Osteocyte (in vitro differentiated cells): ENCODE data around the gene CHP1. TPM values are rescaled to one million over a fixed set of nuclear protein-coding genes. Genes with fewer than 3 reads are reported as not detected.
"Not testable (repeated sequence)": the region's sequence is repeated elsewhere in the genome, so short reads cannot be mapped to it uniquely, and the experiment has no call there.

ENCODE experiments used
- DNase-seq: peaks from one replicate; pipeline ENCODE4 v3.0.0; 2021; ENCODE audit warnings: mixed read lengths; ENCODE audit not compliant: unreplicated experiment; ENCODE audit errors: extremely low spot score
- H3K27ac Mint-ChIP-seq: one replicate; pipeline ENCODE4 v1.8.0; 2021; ENCODE audit warnings: mild to moderate bottlenecking, mixed read lengths; ENCODE audit not compliant: unreplicated experiment
- H3K27me3 Mint-ChIP-seq: one replicate; pipeline ENCODE4 v1.8.0; 2021; ENCODE audit warnings: mixed read lengths; ENCODE audit not compliant: unreplicated experiment
- H3K36me3 Mint-ChIP-seq: one replicate; pipeline ENCODE4 v1.8.0; 2021; ENCODE audit warnings: mixed read lengths; ENCODE audit not compliant: unreplicated experiment
- H3K4me1 Mint-ChIP-seq: one replicate; pipeline ENCODE4 v1.8.0; 2021; ENCODE audit warnings: mixed read lengths; ENCODE audit not compliant: unreplicated experiment
- H3K4me3 Mint-ChIP-seq: one replicate; pipeline ENCODE4 v1.8.0; 2021; ENCODE audit warnings: mild to moderate bottlenecking, moderate library complexity, mixed read lengths; ENCODE audit not compliant: unreplicated experiment
- H3K9me3 Mint-ChIP-seq: one replicate; pipeline ENCODE4 v1.8.0; 2021; ENCODE audit warnings: mixed read lengths; ENCODE audit not compliant: unreplicated experiment
- total RNA-seq: library from RNA; stranded (reverse); gene quantifications from 2 replicates; pipeline ENCODE4 v1.2.1, GENCODE V29; 2021
- TF ChIP-seq, protein P1 (sequence below): fragments of 200-600 bp; sonication (generic); IDR thresholded peaks from 2 replicates; pipeline ENCODE4 v1.5.0; 2021; ENCODE audit warnings: antibody characterized with exemption, mild to moderate bottlenecking, moderate library complexity

The CHP1 gene
- total RNA-seq, 1 donor from 2014 or later = 87.7 TPM

DNA sequence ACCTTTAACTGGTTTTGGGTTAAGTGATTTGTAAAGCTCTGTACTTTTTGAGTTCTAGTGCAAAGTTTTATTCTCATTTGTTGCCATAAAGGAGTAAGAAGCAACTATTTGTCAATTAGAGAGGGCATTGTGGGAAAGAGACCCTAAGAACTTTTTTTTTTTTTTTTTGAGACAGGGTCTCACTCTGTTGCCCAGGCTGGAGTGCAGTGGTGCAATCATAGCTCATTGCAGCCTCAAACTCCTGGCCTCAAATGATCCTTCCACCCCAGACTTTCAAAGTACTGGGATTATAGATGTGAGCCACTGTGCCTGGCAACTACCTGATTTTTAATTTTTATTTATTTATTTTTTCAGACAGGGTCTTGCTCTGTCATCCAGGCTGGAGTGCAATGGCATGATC is 4.9 kb downstream of the CHP1 start:
- no peaks in the 10 kb centered on the region for H3K9me3 Mint-ChIP-seq
- no peak for DNase-seq
- H3K36me3 Mint-ChIP-seq = no peaks in the 10 kb centered on the region

GRCh38 chr15:41238100-41238499 is 7.0 kb downstream of the CHP1 start:
- Mint-ChIP-seq H3K9me3 (no peaks in the 10 kb centered on the region), H3K4me1 (peaks cover 8% of the 10 kb centered on the region), H3K36me3 (peaks cover 5% of the 10 kb centered on the region), H3K4me3 (no peak overlapping the region), H3K27ac (no peak overlapping the region), H3K27me3 (no peaks in the 10 kb centered on the region)
- no peak for DNase-seq
- TF ChIP-seq, protein P1, sequence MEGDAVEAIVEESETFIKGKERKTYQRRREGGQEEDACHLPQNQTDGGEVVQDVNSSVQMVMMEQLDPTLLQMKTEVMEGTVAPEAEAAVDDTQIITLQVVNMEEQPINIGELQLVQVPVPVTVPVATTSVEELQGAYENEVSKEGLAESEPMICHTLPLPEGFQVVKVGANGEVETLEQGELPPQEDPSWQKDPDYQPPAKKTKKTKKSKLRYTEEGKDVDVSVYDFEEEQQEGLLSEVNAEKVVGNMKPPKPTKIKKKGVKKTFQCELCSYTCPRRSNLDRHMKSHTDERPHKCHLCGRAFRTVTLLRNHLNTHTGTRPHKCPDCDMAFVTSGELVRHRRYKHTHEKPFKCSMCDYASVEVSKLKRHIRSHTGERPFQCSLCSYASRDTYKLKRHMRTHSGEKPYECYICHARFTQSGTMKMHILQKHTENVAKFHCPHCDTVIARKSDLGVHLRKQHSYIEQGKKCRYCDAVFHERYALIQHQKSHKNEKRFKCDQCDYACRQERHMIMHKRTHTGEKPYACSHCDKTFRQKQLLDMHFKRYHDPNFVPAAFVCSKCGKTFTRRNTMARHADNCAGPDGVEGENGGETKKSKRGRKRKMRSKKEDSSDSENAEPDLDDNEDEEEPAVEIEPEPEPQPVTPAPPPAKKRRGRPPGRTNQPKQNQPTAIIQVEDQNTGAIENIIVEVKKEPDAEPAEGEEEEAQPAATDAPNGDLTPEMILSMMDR = no peak

More for the DNA sequence above, 4.9 kb downstream of the CHP1 start:
- H3K4me1 Mint-ChIP-seq = peaks cover 20% of the 10 kb centered on the region
- H3K27me3 Mint-ChIP-seq = no peaks in the 10 kb centered on the region
- no peak overlapping the region for H3K4me3 Mint-ChIP-seq
- no peak overlapping the region for H3K27ac Mint-ChIP-seq
- TF ChIP-seq, protein P1 = no peak

DNA sequence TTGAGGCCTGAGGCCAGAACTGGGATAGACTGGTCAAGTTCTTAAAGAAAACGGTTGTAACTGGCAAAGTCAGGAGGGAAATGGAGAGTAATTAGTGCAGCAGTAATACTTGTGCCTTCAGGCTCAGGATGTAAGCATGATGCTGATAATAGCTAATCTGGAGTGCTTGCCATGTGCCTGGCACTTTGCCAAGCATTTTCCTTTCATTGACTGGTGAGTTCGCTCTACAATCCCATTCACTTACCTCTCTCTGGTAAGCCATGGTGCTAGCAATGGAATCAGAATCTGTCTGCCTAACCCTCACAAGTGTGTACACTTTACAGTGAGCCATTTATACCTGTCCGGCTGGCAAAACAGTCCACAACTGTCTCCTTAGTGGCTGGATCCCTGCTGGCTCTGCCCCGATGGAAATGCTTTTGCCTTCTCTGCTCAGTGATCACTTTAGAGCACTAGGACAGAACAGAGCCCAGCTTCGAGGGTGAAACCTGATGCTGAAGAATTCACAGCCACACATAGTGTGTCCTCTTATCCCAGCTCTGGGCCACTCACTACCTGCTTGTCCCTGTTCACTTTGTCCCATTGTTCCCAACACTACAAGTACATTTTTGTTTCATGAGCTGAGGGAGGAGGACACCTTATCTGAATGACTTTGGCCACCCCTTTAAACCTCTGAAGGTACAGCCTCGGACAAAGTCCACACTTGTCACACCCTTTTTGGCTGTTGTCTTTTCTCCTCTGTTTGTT is 10.3 kb downstream of the CHP1 start:
- Mint-ChIP-seq H3K27me3 (no peaks in the 10 kb centered on the region), H3K4me1 (no peaks in the 10 kb centered on the region), H3K36me3 (peaks cover 11% of the 10 kb centered on the region), H3K9me3 (no peaks in the 10 kb centered on the region), H3K4me3 (no peak overlapping the region), H3K27ac (no peak overlapping the region)
- TF ChIP-seq, protein P1 = no peak
- no peak for DNase-seq

- H3K9me3 Mint-ChIP-seq, H3K4me1 Mint-ChIP-seq, DNase-seq, H3K27me3 Mint-ChIP-seq, H3K27ac Mint-ChIP-seq, H3K4me3 Mint-ChIP-seq: not testable (repeated sequence)
- peaks cover 17% of the 10 kb centered on the region for H3K36me3 Mint-ChIP-seq
These were observed 19.7 kb downstream of the CHP1 start for GRCh38 chr15:41250745-41251144.

GRCh38 chr15:41251411-41251810 is 20.3 kb downstream of the CHP1 start:
- H3K9me3 Mint-ChIP-seq = no peaks in the 10 kb centered on the region
- peaks cover 17% of the 10 kb centered on the region for H3K36me3 Mint-ChIP-seq
- peaks cover 7% of the 10 kb centered on the region for H3K4me1 Mint-ChIP-seq
- H3K27ac Mint-ChIP-seq = no peak overlapping the region
- no peak for DNase-seq
- TF ChIP-seq, protein P1 = no peak
- no peak overlapping the region for H3K4me3 Mint-ChIP-seq
- H3K27me3 Mint-ChIP-seq = no peaks in the 10 kb centered on the region
